DOHH2 (cell line): ENCODE data around the gene SFRP2.

Experiments used
- H3F3A ChIP-seq: fragments of 200-600 bp; sonication (generic), shearing (Covaris generic); 2 replicates; pipeline ENCODE4 v1.6.0; 2016; ENCODE audit warnings: antibody characterized with exemption, mild to moderate bottlenecking; ENCODE audit not compliant: control insufficient read depth, insufficient read depth
- H3K27ac ChIP-seq: fragments of 200-600 bp; sonication (generic); 2 replicates; pipeline ENCODE4 v1.5.1; 2014; ENCODE audit warnings: low read depth, mild to moderate bottlenecking, low read length, moderate library complexity
- H3K27me3 ChIP-seq: fragments of 200-600 bp; sonication (generic); 2 replicates; pipeline ENCODE4 v1.6.1; 2014; ENCODE audit warnings: mild to moderate bottlenecking, low read length, mixed read lengths; ENCODE audit not compliant: control insufficient read depth
- H3K36me3 ChIP-seq: fragments of 200-600 bp; sonication (generic); 2 replicates; pipeline ENCODE4 v1.6.1; 2014; ENCODE audit warnings: mild to moderate bottlenecking, low read length, moderate library complexity, mixed read lengths; ENCODE audit not compliant: control insufficient read depth
- H3K4me1 ChIP-seq: fragments of 200-600 bp; sonication (generic); 2 replicates; pipeline ENCODE4 v1.6.1; 2014; ENCODE audit warnings: mild to moderate bottlenecking, low read length, mixed read lengths; ENCODE audit not compliant: control insufficient read depth
- H3K4me2 ChIP-seq: fragments of 200-600 bp; sonication (generic); 2 replicates; pipeline ENCODE4 v1.6.0; 2014; ENCODE audit warnings: mild to moderate bottlenecking, low read length, moderate library complexity
- H3K4me3 ChIP-seq: fragments of 200-600 bp; sonication (generic); 2 replicates; pipeline ENCODE4 v1.5.1; 2014; ENCODE audit warnings: mild to moderate bottlenecking, low read length, mixed read lengths
- H3K79me2 ChIP-seq: fragments of 200-600 bp; sonication (generic); 2 replicates; pipeline ENCODE4 v1.6.1; 2014; ENCODE audit warnings: mild to moderate bottlenecking, low read length, mixed read lengths; ENCODE audit not compliant: control insufficient read depth
- H3K9me2 ChIP-seq: fragments of 200-600 bp; sonication (generic); replicated peaks from 2 replicates; pipeline ENCODE4 v1.6.1; 2014; ENCODE audit warnings: mild to moderate bottlenecking, low read length, mixed read lengths; ENCODE audit not compliant: control insufficient read depth
- H3K9me3 ChIP-seq: fragments of 200-600 bp; sonication (generic); 2 replicates; pipeline ENCODE4 v1.6.1; 2014; ENCODE audit warnings: antibody characterized with exemption, low read length, mixed read lengths; ENCODE audit not compliant: control insufficient read depth, insufficient read depth
- H4K20me1 ChIP-seq: fragments of 200-600 bp; sonication (generic); 2 replicates; pipeline ENCODE4 v1.6.0; 2014; ENCODE audit warnings: low read depth, mild to moderate bottlenecking, antibody characterized with exemption, low read length, moderate library complexity; ENCODE audit not compliant: control insufficient read depth, insufficient read depth
- CTCF ChIP-seq: fragments of 200-600 bp; sonication (generic); IDR thresholded peaks from one replicate; pipeline ENCODE4 v1.5.1; 2014; ENCODE audit warnings: antibody characterized with exemption, mild to moderate bottlenecking, low read depth, low read length; ENCODE audit not compliant: poor library complexity, severe bottlenecking
- EZH2phosphoT487 ChIP-seq: fragments of 200-600 bp; sonication (generic); IDR thresholded peaks from 2 replicates; pipeline ENCODE4 v1.6.1; 2017; ENCODE audit warnings: borderline replicate concordance, mild to moderate bottlenecking, antibody characterized with exemption, low read length, moderate library complexity, mixed read lengths

The SFRP2 gene

GRCh38 chr4:153824501-153824900 lies 35.6 kb upstream of the SFRP2 start:
- no peaks in the 10 kb centered on the region for H3K27me3 ChIP-seq
- no peaks in the 10 kb centered on the region for H3F3A ChIP-seq
- no peak overlapping the region for H3K4me2 ChIP-seq
- TF ChIP-seq EZH2phosphoT487 (no peak), CTCF (no peak)
- H3K4me3 ChIP-seq = no peak overlapping the region
- H3K27ac ChIP-seq = no peak overlapping the region
- no peaks in the 10 kb centered on the region for H4K20me1 ChIP-seq
- H3K9me2 ChIP-seq = no peaks in the 10 kb centered on the region
- H3K9me3 ChIP-seq = no peaks in the 10 kb centered on the region
- no peaks in the 10 kb centered on the region for H3K79me2 ChIP-seq
- no peaks in the 10 kb centered on the region for H3K4me1 ChIP-seq
- no peaks in the 10 kb centered on the region for H3K36me3 ChIP-seq

- no peaks in the 10 kb centered on the region for H3K79me2 ChIP-seq
- no peaks in the 10 kb centered on the region for H3F3A ChIP-seq
- no peaks in the 10 kb centered on the region for H4K20me1 ChIP-seq
- H3K27ac ChIP-seq = no peak overlapping the region
- H3K9me2 ChIP-seq = no peaks in the 10 kb centered on the region
- H3K36me3 ChIP-seq = no peaks in the 10 kb centered on the region
- no peaks in the 10 kb centered on the region for H3K4me1 ChIP-seq
- no peak overlapping the region for H3K4me3 ChIP-seq
- H3K9me3 ChIP-seq = no peaks in the 10 kb centered on the region
- no peaks in the 10 kb centered on the region for H3K27me3 ChIP-seq
- no peak overlapping the region for H3K4me2 ChIP-seq
- no peak for TF ChIP-seq EZH2phosphoT487
- no peak for TF ChIP-seq CTCF
These were observed 34.6 kb upstream of the SFRP2 start for GRCh38 chr4:153823483-153823882.

- Histone ChIP-seq H4K20me1 (no peaks in the 10 kb centered on the region), H3K4me3 (no peak overlapping the region), H3K4me1 (no peaks in the 10 kb centered on the region), H3K4me2 (no peak overlapping the region), H3K9me2 (no peaks in the 10 kb centered on the region), H3K27me3 (no peaks in the 10 kb centered on the region), H3F3A (no peaks in the 10 kb centered on the region), H3K79me2 (no peaks in the 10 kb centered on the region), H3K9me3 (no peaks in the 10 kb centered on the region), H3K27ac (no peak overlapping the region), H3K36me3 (no peaks in the 10 kb centered on the region)
- no peak for TF ChIP-seq CTCF
- no peak for TF ChIP-seq EZH2phosphoT487
These were observed 33.4 kb upstream of the SFRP2 start for GRCh38 chr4:153822316-153822715.

GRCh38 chr4:153817466-153817865 lies 28.6 kb upstream of the SFRP2 start:
- H3K4me3 ChIP-seq = no peak overlapping the region
- no peaks in the 10 kb centered on the region for H3K9me3 ChIP-seq
- H4K20me1 ChIP-seq = no peaks in the 10 kb centered on the region
- H3K79me2 ChIP-seq = no peaks in the 10 kb centered on the region
- no peak for TF ChIP-seq EZH2phosphoT487
- no peak for TF ChIP-seq CTCF
- no peak overlapping the region for H3K27ac ChIP-seq
- no peaks in the 10 kb centered on the region for H3K4me1 ChIP-seq
- H3K27me3 ChIP-seq = no peaks in the 10 kb centered on the region
- no peaks in the 10 kb centered on the region for H3F3A ChIP-seq
- H3K9me2 ChIP-seq = no peaks in the 10 kb centered on the region
- H3K4me2 ChIP-seq = no peak overlapping the region
- no peaks in the 10 kb centered on the region for H3K36me3 ChIP-seq
